ENCODE results near the gene CELSR1.
A peak's percentile ranks its signal among the peaks of the same experiment; 100 is the strongest.

CELSR1 gene

DNA sequence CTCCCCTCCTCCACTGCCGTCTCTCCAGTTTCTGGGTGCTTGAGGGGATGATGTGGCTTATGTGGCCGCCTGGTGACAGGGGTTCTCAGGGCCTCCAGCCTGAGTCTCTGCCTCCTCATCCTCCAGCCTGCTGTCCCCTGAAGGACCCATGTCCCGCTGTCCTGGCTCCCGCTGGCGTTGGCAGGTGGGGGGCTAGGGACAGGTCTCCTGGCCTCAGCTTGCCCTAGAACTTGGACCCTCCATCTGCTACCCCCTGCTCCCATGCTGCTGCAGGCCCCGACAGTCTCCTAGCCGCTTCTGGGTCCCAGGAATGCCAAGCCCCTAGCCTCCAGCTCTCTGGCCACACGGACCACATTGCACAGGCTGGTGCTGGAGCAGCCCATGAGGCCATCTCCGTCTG is 13.9 kb upstream of the CELSR1 start:
- DNase-seq (ENCODE audit: low read depth) = no peak

DNA sequence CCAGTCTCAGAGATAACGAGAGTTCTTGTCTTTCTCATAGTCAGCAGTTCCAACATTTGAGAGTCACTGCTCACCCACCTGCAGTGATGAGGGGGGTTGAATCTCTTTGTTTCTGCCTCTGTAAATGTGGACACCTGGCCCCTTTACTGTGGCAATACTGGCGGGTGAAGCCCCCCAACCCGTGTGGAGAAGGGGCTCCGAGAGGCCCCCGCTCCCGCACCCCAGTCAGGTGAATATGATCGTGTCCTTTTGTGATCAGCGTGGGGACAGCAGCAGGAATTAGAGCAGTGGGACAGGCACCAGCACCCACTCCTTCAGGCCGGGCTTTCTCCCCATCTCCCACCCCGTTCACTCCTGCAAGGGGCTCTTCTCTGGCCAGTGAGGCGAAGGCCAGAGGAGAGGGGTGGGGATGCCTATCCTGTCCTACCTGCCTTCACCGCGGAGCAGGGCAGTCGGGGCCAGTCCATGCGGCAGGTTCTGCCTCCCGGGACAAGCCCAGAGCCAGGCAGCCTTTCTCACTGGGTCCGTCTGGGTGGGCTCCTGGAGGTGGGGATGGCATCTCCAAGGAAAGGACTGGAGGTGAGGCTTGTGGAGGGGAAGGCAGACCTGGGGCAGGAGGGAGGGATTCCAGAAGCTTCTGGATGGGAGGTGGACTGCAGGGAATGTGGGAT is 12.7 kb upstream of the CELSR1 start:
- no peak for DNase-seq (ENCODE audit: low read depth)

DNA sequence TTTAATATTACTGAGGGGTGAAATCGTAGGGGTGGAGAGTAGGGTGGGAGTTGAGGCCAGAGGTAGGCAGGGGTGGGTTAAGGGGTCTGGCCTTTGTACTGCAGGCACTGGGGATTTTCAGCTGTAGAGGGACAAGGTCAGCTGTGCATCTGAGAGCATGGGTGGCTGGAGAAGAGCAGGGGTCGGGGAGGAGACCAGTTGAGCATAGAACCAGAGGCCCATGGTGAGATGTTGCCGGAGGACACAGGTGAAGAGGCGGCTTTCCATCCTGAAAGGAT is 12.1 kb upstream of the CELSR1 start:
- no peak for DNase-seq (ENCODE audit: low read depth)

DNA sequence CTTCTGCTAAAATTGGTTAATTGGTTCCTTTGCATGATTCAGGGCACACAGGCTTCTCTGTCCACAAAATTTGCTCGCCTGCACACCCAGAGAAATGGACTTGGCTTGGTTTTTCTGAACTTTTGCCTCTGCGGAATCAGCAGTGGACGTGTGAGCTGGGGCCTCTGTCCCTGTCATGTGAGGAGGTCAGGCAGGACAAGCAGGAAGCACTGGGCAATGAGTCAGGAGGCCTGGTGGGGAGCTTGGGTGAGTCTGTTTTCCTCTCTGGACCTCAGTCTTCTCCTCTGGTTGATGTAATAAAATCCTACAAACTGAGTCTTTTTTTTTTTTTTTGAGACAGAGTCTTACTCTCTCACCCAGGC is 10.4 kb upstream of the CELSR1 start:
- no peak for DNase-seq (ENCODE audit: low read depth)

DNA sequence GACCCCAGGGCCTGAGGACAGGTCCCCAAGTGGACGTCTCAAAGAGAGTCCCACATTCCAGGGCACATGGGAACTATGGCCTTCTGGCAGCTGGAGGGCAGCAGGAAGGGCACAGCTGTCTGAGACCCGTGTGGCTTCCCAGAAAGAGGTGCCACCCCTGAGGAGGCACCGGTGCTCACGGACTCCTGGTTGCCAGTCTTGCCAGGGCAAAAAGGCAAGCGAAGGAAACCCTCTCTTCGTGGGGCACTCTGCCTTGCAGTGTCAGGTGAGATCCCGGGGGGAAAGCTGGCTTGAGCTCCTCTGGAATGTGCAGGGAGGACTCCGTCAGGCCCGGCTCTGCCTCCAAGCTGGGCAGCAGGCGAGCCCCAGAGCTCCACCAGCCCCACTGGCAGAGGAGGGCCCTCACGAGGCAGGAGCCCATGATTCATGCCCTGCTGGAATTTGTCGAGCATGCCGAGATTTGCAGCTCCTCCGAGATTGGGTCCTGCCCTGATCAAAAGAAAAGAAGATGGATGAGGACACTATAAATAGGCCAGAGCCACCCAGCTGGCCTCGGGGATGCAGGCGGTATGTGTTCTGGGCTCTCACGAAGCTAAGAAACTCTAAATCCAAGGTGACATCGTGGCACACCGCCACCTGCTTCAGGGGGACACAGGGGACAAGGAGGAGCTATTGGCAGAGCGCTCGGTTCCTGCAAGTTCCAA is 9.9 kb upstream of the CELSR1 start:
- no peak for DNase-seq (ENCODE audit: low read depth)

DNA sequence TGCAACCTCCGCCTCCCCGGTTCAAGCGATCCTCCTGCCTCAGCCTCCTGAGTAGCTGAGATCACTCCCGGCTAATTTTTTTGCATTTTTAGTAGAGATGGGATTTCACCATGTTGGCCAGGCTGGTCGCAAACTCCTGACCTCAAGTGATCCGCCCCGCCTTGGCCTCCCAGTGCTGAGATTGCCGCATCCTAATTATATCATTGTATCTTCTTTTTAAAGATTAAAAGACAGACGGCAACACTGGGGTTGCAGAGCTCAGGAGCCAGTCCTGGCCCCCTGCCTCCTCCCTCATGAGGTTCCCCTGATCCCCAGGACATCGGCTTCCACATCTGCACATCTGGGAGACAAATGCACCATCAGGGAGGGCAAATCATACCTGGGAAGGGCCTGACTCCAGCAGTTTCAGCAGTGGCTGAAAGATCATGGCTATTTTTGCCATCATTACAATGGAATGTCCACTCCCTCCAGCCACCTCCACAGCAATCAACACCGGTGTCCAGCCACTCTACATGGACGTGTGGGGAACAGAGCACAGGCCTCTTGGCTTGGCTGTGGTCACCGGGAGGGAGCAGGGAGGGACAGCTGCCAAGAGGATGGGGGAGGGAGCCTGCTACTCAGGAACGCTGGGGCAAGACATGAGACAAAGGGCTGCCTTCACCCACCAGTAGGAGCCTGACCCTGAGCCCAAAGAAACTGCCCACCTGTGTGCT is 9.2 kb upstream of the CELSR1 start:
- no peak for DNase-seq (ENCODE audit: low read depth)

DNA sequence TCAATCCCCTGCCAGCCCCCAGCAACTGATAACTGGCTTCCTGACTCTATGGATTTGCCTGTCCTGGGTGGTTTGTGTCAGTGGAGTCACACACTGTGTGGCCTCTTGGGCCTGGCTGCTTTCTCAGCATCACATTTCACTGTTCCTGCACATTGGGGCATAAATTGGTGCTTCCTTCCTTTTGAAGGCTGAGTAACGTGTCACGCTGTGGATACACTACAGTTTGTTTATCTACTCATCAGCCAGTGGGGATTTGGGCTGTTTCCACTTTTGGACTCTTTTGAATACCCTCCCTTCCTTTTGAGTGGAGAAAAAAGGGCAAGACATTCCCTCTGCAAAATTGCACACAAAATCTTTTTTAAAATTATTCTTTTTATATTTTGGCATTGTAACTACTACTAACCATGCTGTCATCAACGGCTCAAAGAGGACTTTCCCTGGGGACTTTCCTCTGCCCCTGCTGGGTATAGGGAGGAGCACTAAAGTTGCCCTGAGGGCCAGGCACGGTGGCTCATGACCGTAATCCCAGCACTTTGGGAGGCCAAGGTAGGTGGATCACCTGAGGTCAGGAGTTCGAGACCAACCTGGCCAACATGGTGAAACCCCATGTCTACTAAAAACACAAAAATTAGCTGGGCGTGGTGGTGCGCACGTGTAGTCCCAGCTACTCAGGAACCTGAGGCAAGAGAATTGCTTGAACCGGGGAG is 7.8 kb upstream of the CELSR1 start:
- no peak for DNase-seq (ENCODE audit: low read depth)

DNA sequence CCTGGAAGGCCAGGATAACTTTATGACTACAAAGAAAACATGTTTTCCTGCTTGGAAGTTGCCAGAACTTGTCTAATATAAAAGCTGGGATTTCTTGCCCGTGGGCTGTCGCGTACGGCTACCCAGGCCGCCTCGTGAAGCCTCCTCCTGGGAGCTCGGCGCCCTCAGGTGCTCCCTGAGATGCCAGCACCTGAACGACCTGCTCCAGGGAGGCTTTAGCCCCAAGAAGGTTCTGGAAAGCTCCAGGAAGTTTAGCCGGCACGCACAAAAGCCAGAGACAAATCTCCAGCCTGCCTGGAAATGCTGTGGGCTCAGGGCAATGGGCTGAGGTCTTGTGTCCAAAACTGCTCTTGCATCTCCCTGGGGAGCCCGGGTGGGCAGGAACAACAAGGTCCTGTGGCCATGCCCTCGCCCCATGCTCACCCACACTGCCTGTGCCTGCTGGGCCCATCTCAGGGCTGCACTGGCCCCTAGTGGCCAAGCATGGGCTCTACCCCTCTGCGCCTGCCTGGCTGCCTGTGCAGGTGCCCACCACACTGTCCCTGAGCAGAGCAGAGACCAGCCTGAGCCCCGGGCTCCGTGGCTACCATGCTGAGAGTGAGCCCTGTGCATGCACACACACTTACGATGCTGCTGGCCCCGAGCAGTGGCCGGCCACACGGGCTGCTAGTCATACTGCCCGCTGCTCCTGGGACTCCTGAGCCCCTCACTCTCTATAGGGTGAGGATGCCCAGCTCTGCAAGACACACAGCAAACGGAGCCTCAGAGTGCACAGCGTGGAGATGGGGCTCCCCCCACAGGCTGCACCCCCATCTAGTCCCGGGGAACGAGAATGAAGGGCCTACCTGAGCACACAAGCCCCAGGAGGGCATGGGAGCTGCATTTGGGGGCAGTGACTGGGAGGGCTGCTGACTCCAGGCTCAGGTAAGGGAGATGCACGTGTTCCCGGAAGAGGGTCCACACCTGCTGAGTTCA is 4.9 kb upstream of the CELSR1 start:
- peak; percentile 48 for DNase-seq (ENCODE audit: low read depth)

DNA sequence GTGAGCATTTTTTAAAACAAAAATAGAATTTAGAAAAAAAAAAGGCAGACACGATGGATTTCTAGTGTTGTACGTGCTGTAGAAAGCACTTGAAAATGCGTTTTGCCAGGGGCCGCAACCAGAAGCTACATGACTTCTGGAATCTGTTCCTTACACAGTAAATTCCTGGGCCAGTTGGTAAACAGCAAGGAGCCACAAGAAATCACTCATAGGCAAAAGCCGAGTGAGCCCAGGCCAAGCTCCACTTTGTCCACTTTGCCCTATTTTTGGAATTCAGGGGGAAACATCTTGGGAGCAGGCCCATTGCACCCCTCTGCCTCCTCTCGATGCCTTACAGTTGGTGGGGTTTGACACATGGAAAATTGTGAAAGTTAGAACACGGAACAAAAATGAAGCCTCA is 4.1 kb upstream of the CELSR1 start:
- no peak for DNase-seq (ENCODE audit: low read depth)

DNA sequence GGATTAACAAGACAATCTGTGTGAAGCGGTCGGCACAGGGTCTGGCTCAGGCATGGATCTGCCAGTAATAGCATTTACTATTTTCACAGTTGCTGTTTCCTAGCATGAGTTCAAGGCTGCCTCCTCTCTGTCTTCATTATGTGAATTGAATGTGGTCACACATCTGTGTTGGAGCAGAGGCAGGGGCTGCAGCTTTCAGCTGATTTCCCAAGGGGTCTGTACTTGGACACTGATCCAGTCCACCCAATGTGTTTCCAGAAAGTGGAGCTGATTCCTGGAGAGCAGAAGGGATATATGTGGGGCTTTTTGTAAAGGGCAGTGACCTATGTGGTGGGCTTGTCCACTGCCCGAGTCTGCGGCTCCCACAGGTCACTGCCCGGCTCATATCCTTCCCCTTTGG is 3.5 kb upstream of the CELSR1 start:
- DNase-seq (ENCODE audit: low read depth) = no peak

DNA sequence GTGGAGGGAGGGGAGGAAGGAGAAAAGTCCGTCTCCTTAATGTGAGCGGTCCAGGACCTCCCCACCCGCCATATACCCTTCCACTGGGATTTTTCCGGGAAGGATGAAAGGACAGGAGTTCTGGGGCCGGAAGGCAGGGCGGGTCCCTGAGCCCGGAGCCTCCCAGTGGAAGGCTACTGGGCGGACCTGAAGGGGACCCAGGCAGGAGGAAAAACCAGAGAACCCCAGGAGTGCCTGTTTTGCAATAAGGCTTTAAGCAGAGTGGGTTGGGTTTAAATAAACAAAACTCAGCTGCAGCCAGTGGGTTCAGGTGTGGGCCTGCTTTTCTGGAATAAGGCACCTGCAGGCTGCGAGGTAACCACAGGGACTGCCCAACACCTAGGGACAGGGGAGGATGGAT is 1.7 kb upstream of the CELSR1 start:
- DNase-seq (ENCODE audit: low read depth) = no peak

DNA sequence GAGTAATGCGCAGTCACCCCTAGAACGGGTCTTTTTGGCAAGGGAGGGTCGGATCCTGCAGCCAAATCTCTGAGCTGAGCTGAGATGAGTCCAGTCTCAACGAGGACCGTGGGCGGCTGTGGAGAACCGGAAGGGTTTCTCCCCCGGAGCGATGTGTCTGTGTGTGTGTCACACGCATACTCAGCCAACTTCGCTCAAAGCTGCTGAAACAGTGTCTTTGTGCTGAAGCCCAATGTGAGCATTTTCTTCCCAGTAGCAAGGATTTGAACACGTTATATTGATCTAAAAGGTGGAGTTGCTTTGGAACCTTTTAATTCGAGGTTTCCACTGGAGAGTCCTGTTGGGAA is 1.4 kb upstream of the CELSR1 start:
- DNase-seq (ENCODE audit: low read depth) = peak; percentile 7

DNA sequence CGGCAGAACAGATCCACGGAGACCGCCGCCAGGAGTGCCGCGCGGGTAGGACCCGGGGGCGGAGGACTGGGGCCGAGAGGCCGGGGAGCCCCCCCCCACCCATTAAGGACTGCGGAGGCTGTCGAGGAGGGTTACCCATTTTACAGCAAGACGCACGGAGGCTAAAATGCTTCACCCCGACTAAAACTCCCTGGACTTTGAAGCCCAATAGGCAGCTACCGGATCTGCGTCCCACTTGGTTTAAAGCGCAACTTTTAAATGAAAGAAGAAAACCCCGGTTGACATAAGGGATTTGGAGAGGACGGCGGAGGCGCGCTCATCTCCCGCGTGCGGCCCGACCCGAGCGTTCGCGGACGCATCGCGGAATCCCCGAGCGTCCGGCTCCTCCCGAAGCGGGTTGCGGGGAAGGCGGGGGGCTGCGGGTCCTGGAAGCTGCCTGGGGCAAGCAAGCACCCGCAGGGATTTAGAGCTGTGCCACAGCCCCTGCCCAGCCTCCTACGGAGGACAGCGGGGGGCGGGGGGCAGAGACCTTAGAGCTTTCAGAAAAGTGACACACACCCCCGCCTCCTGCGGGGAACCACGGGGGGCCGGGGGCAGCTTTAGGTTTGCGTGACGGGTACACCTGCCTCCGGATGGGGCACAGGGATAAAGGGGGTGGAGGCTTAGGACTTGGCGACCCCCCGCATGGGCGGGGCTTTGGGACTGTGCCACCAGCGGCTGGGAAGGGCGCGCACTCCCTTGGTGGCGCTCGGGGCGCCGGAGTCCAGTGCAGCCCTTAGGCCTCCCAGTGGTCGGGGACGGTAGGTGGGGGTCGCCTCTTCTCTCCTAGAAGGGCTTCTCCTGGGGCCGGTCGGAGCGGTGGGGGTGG is 760 bp upstream of the CELSR1 start:
- DNase-seq (ENCODE audit: low read depth) = no peak

DNA sequence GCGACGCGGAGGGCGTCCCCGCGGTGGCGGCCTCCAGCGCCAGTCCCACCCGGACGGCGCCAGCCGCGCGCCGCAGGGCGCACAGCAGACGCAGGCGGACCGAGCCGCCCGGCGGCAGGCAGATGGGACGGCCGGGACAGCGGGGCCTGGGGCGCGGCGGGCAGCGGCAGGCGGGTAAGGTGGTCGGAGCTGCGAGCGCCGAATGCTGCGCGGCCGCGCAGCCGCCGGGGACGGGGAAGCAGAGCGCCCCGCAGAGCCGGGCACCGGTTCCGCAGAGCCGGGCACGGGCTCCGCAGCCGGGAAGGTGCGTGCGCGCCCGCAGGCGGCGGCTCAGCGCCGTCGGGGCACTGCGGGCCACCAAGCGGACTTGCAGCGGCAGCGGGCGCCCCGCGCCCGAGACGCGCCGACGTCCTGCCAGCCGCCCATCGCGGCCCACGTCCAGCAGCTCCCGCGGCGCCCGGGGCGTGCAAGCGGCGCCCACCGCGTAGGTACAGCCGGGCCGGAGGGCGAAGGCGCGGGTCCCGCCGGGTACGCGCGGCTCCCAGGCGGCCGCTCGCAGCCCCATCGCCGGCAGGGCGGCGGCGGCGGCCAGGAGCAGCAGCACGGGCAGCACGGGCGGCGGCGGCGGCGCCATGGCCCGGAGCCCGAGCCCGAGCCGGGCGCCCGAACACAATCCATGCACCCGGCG is 739 bp downstream of the CELSR1 start:
- DNase-seq (ENCODE audit: low read depth) = no peak

DNA sequence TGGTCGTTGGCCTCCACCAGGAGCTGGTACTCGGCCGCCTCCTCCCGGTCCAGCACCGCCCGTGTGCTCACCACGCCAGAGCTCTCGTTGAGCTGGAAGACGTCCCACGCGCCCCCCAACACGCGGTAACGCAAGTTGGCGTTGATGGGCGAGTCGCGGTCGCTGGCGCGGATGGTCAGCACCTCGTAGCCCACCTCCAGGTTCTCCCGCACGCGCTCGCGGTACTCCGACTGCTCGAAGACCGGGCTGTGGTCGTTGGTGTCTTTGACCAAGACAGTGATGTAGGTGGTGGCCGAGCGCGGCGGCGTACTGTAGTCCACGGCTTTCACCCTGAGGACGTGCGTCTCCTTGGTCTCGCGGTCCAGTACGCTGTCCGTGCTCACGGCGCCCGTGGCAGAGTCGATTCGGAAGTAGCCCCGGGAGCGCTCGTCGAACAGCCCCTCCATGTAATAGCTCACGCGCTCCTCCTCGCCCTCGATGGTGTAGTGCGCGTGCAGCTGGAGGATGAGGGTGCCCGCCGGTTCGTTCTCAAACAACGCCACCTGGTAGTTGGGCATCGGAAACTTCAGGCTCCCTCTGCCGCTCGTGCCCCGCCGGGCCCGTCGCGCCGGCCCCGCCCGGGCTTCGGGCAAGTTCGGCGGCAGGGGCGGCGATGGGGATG is 1.4 kb downstream of the CELSR1 start:
- DNase-seq (ENCODE audit: low read depth) = no peak

DNA sequence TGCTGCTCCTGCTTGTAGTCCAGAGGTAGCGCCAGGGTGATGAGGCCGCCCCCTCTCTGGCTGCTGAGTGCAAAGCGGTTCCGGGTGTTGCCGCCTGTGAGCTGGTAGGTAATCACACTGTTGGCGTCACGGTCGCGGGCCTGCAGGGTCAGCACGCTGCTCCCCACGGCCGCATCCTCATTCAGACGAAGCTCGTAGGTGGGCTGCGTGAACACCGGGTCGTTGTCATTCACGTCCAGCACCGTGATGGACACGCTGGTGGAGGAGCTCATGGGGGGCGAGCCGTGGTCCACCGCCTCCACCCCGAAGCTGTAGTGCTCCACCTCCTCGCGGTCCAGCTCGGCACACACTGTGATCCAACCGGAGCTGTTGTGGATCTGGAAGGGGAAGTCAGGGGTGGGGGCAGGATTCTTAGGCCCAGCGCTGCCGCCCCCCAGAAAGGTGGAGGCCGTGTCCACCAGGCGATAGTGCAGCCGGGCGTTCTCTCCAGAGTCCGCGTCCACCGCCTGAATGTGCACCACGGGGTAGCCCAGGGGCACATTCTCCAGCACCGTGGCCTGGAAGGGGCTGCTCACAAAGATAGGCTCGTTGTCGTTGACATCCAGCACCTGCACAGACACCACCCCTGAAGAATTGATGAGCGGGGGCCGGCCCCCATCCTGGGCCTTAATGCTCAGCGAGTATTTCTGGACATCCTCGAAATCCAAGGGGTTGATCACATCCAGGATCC is 2.4 kb downstream of the CELSR1 start:
- no peak for DNase-seq (ENCODE audit: low read depth)

DNA sequence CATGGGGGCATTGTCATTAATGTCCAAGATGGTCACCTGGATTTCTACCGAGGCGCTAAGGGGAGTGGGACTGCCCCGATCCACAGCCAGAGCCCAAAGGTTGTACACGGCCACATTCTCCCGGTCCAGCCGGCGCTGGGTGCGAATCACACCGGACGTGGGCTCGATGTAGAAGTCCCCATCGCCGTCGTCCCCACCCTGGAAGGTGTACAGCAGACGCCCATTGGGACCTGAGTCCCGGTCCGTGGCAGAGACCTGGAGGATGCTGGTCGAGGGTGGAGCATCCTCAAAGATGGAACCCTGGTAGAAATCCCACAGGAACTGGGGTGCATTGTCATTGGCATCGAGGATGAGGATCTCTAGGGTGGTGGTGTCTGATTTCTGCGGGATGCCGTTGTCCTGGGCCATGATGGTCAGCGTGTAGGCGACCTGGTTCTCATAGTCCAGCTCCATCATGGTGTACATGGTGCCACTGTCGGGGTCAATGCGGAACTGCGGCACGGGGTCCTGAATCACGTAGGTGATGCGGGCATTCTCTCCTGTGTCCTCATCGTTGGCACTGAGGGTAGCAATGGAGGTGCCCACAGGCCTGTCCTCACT is 3.1 kb downstream of the CELSR1 start:
- no peak for DNase-seq (ENCODE audit: low read depth)

DNA sequence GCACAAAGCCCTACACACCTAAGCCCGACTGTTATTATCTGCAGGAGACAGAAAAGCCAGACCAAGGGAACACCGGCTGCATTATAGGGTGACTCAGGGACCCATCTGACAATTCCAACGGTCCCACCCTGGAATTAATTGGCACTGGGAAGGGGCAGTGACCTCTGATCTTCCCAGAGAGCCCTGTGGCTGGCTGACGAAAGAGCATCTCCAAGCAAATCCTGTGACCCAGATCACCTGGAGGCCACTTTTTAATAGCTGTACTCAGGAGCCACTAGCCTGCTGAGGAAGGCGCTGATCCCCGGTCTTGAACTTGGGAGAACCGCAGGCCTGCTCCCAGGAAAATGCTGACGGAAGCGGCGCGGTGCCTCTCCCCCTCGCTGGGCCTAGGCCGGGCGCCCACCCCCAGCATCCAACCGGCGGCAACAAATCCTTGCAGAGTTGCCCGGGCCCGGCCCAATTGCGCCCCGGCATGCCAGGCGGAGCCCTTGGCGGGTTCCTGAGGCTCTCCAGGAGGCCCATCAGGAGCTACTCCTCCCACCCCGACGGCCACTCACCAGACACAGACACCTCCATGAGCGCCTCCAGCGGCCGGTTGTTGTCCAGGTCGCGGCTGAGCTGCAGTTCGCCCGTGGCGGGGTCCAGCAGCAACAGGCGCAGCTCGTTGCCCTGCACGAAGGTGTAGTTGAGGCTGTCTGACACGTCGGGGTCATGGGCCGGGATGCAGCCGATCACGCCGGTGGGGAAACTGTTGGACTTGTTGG is 4.2 kb downstream of the CELSR1 start:
- no peak for DNase-seq (ENCODE audit: low read depth)

All from activated gamma-delta T cell treated with anti-CD3 and anti-CD28 coated beads, Interleukin-2, amount 50 U/mL, for 16 hours (primary cell).